Measurements from ENCODE around the gene KCTD19.

KCTD19 gene

GRCh38 chr16:67305216-67306071 is 21.1 kb downstream of the KCTD19 start:
- H2AFZ ChIP-seq (ENCODE audit: low read depth, low read length): no peak overlapping the region
- H3K4me1 ChIP-seq (ENCODE audit: insufficient read depth, low read length): no peaks in the 10 kb centered on the region
- H3K36me3 ChIP-seq (ENCODE audit: insufficient read depth, low read length): no peaks in the 10 kb centered on the region
- H3K4me3 ChIP-seq (ENCODE audit: low read length): no peak overlapping the region
- peaks cover 27% of the 10 kb centered on the region for H3K27me3 ChIP-seq (ENCODE audit: insufficient read depth, low read length)
- H3K9me3 ChIP-seq (ENCODE audit: low read length): no peaks in the 10 kb centered on the region

DNA sequence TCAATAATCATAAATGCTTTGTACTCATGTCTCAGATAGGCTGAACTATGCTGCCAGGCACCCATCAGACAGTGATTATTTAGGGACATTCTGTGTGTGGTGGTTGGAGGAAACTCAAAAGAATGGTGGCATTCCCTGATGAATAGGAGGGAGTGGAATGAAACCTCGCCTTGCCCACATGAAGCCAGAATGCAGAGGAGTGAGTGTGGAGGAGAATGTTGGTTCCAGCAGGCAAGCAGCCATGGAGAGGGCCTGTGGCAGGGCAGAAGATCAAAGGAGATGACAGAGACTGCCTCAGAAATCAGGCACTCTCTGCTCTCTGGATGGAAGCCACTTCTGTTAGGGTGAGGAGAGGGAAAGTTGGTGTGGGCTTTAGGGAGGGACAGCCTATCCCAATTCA is 22.5 kb downstream of the KCTD19 start:
- Histone ChIP-seq H3K27me3 (ENCODE audit: insufficient read depth, low read length) (peaks cover 21% of the 10 kb centered on the region), H3K9me3 (ENCODE audit: low read length) (no peaks in the 10 kb centered on the region), H3K36me3 (ENCODE audit: insufficient read depth, low read length) (no peaks in the 10 kb centered on the region), H3K4me1 (ENCODE audit: insufficient read depth, low read length) (no peaks in the 10 kb centered on the region), H3K4me3 (ENCODE audit: low read length) (no peak overlapping the region), H2AFZ (ENCODE audit: low read depth, low read length) (no peak overlapping the region)

- Histone ChIP-seq H2AFZ (ENCODE audit: low read depth, low read length) (no peak overlapping the region), H3K27me3 (ENCODE audit: insufficient read depth, low read length) (peaks cover 15% of the 10 kb centered on the region), H3K4me1 (ENCODE audit: insufficient read depth, low read length) (no peaks in the 10 kb centered on the region), H3K4me3 (ENCODE audit: low read length) (no peak overlapping the region), H3K9me3 (ENCODE audit: low read length) (peaks cover 2% of the 10 kb centered on the region), H3K36me3 (ENCODE audit: insufficient read depth, low read length) (no peaks in the 10 kb centered on the region)
Observed at GRCh38 chr16:67302970-67303369, 23.6 kb downstream of the KCTD19 start.

DNA sequence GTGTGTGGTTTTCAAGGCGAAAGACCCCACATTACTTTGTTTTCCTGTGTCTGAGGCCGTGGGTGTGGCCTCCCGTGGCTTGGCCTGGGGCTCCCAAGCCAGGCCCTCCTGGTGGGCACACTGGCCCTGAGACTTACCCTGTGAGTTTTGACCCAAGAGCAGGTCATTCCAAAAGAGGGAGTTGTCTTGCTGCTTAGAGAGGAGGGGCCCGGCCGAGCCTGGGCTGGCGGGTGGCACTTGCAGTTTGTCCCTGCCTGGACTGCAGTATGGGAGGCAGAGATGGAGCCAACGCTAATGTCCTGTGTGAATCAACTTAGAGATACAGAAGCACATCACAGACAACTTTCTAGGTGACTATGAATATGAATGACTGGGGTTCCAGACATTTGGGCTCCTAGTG is 24.5 kb downstream of the KCTD19 start:
- Histone ChIP-seq H3K9me3 (ENCODE audit: low read length) (peaks cover 2% of the 10 kb centered on the region), H2AFZ (ENCODE audit: low read depth, low read length) (no peak overlapping the region), H3K4me1 (ENCODE audit: insufficient read depth, low read length) (no peaks in the 10 kb centered on the region), H3K27me3 (ENCODE audit: insufficient read depth, low read length) (peaks cover 19% of the 10 kb centered on the region), H3K36me3 (ENCODE audit: insufficient read depth, low read length) (no peaks in the 10 kb centered on the region), H3K4me3 (ENCODE audit: low read length) (no peak overlapping the region)

GRCh38 chr16:67301080-67301782 is 25.3 kb downstream of the KCTD19 start:
- peaks cover 25% of the 10 kb centered on the region for H3K27me3 ChIP-seq (ENCODE audit: insufficient read depth, low read length)
- no peaks in the 10 kb centered on the region for H3K36me3 ChIP-seq (ENCODE audit: insufficient read depth, low read length)
- peaks cover 2% of the 10 kb centered on the region for H3K9me3 ChIP-seq (ENCODE audit: low read length)
- H3K4me1 ChIP-seq (ENCODE audit: insufficient read depth, low read length): no peaks in the 10 kb centered on the region
- H2AFZ ChIP-seq (ENCODE audit: low read depth, low read length): no peak overlapping the region
- H3K4me3 ChIP-seq (ENCODE audit: low read length): no peak overlapping the region

- no peaks in the 10 kb centered on the region for H3K4me1 ChIP-seq (ENCODE audit: insufficient read depth, low read length)
- H3K4me3 ChIP-seq (ENCODE audit: low read length): no peak overlapping the region
- H3K27me3 ChIP-seq (ENCODE audit: insufficient read depth, low read length): peaks cover 32% of the 10 kb centered on the region
- H3K9me3 ChIP-seq (ENCODE audit: low read length): peaks cover 2% of the 10 kb centered on the region
- no peak overlapping the region for H2AFZ ChIP-seq (ENCODE audit: low read depth, low read length)
- H3K36me3 ChIP-seq (ENCODE audit: insufficient read depth, low read length): no peaks in the 10 kb centered on the region
Observed at GRCh38 chr16:67299269-67299668, 27.3 kb downstream of the KCTD19 start.

DNA sequence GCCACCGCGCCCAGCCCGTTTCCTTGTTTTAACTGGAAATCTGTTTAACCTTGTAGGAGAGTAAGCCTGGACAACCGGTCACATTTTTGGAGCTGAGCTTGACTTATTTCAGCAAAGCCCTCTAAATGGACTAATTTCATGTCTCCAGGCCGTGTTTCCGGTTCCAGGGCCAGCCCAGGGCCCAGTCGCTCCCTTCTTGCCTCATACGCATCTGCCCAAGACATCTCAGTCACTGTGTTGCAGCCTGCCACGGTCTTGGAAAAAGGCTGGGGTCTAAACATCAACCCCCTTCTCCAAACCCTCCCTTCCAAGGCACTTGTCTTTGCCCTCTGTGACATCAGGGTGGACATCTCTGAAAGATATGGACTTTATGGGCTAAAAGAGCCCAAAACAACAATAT is 28.3 kb downstream of the KCTD19 start:
- no peaks in the 10 kb centered on the region for H3K36me3 ChIP-seq (ENCODE audit: insufficient read depth, low read length)
- no peak overlapping the region for H2AFZ ChIP-seq (ENCODE audit: low read depth, low read length)
- H3K4me1 ChIP-seq (ENCODE audit: insufficient read depth, low read length): no peaks in the 10 kb centered on the region
- H3K9me3 ChIP-seq (ENCODE audit: low read length): peaks cover 2% of the 10 kb centered on the region
- no peak overlapping the region for H3K4me3 ChIP-seq (ENCODE audit: low read length)
- peaks cover 32% of the 10 kb centered on the region for H3K27me3 ChIP-seq (ENCODE audit: insufficient read depth, low read length)

DNA sequence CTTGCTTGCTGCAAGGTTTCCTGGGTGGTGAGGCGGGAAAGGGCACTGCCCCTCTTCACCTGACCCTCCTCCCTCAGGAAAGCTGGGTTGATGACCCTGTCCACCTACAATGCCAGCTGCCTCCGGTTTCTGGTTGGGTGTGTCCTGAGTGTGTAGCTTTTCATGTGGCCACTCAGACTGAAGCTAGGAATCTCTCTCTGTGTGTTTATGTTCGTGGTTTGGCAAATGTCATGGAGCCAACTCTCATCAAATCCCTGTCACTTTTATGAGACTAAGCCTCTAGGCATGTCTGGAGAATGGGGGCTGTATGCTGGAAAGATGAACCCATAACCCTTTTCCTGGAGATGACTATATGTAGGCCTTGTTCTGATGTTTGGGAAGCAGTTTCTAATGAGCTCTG is 30.1 kb downstream of the KCTD19 start:
- Histone ChIP-seq H3K36me3 (ENCODE audit: insufficient read depth, low read length) (no peaks in the 10 kb centered on the region), H3K4me1 (ENCODE audit: insufficient read depth, low read length) (no peaks in the 10 kb centered on the region), H2AFZ (ENCODE audit: low read depth, low read length) (no peak overlapping the region), H3K9me3 (ENCODE audit: low read length) (peaks cover 2% of the 10 kb centered on the region), H3K4me3 (ENCODE audit: low read length) (no peak overlapping the region), H3K27me3 (ENCODE audit: insufficient read depth, low read length) (peaks cover 33% of the 10 kb centered on the region)

DNA sequence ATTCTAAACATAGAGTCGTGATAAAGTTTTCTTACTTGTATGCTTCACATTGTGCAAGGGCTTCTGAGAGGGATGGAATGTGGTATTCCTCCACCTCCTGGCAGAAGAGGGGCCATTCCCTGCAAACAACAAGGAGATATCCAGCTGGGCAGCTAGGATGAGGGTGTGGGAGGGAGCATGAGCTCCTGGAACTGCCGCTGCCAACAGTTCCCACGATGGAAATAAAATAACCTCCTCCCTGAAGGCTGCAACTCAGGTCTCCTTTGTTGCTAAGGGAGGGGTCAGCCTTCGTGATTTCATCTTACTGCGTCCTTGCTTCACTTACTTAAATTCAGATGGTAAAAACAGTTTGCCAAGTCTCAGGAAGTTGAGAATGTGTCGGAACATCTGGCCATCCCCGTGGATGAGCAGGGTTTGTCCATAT is 31.6 kb downstream of the KCTD19 start:
- H3K27me3 ChIP-seq (ENCODE audit: insufficient read depth, low read length): peaks cover 34% of the 10 kb centered on the region
- H3K9me3 ChIP-seq (ENCODE audit: low read length): peaks cover 2% of the 10 kb centered on the region
- no peak overlapping the region for H2AFZ ChIP-seq (ENCODE audit: low read depth, low read length)
- no peaks in the 10 kb centered on the region for H3K36me3 ChIP-seq (ENCODE audit: insufficient read depth, low read length)
- no peak overlapping the region for H3K4me3 ChIP-seq (ENCODE audit: low read length)
- no peaks in the 10 kb centered on the region for H3K4me1 ChIP-seq (ENCODE audit: insufficient read depth, low read length)

- Histone ChIP-seq H3K4me1 (ENCODE audit: insufficient read depth, low read length) (no peaks in the 10 kb centered on the region), H2AFZ (ENCODE audit: low read depth, low read length) (no peak overlapping the region), H3K9me3 (ENCODE audit: low read length) (peaks cover 2% of the 10 kb centered on the region), H3K36me3 (ENCODE audit: insufficient read depth, low read length) (no peaks in the 10 kb centered on the region), H3K27me3 (ENCODE audit: insufficient read depth, low read length) (peaks cover 34% of the 10 kb centered on the region), H3K4me3 (ENCODE audit: low read length) (no peak overlapping the region)
Observed at GRCh38 chr16:67294171-67294757, 32.3 kb downstream of the KCTD19 start.

- Histone ChIP-seq H3K4me3 (ENCODE audit: low read length) (no peak overlapping the region), H2AFZ (ENCODE audit: low read depth, low read length) (no peak overlapping the region), H3K27me3 (ENCODE audit: insufficient read depth, low read length) (peaks cover 32% of the 10 kb centered on the region), H3K4me1 (ENCODE audit: insufficient read depth, low read length) (no peaks in the 10 kb centered on the region), H3K9me3 (ENCODE audit: low read length) (no peaks in the 10 kb centered on the region), H3K36me3 (ENCODE audit: insufficient read depth, low read length) (no peaks in the 10 kb centered on the region)
Observed at GRCh38 chr16:67291461-67291860, 35.1 kb downstream of the KCTD19 start.

- Histone ChIP-seq H3K4me3 (ENCODE audit: low read length) (no peak overlapping the region), H3K9me3 (ENCODE audit: low read length) (no peaks in the 10 kb centered on the region), H3K36me3 (ENCODE audit: insufficient read depth, low read length) (no peaks in the 10 kb centered on the region), H3K4me1 (ENCODE audit: insufficient read depth, low read length) (no peaks in the 10 kb centered on the region), H3K27me3 (ENCODE audit: insufficient read depth, low read length) (peaks cover 28% of the 10 kb centered on the region), H2AFZ (ENCODE audit: low read depth, low read length) (no peak overlapping the region)
Observed at GRCh38 chr16:67287960-67288359, 38.6 kb downstream of the KCTD19 start.
